ENCODE data around the gene KCP. TPM values are rescaled to one million over a fixed set of nuclear protein-coding genes. Genes with fewer than 3 reads are reported as not detected.

The KCP gene
- polyA plus RNA-seq, 4 donors: 1.6 to 38.8 (median 17.9) TPM

DNA sequence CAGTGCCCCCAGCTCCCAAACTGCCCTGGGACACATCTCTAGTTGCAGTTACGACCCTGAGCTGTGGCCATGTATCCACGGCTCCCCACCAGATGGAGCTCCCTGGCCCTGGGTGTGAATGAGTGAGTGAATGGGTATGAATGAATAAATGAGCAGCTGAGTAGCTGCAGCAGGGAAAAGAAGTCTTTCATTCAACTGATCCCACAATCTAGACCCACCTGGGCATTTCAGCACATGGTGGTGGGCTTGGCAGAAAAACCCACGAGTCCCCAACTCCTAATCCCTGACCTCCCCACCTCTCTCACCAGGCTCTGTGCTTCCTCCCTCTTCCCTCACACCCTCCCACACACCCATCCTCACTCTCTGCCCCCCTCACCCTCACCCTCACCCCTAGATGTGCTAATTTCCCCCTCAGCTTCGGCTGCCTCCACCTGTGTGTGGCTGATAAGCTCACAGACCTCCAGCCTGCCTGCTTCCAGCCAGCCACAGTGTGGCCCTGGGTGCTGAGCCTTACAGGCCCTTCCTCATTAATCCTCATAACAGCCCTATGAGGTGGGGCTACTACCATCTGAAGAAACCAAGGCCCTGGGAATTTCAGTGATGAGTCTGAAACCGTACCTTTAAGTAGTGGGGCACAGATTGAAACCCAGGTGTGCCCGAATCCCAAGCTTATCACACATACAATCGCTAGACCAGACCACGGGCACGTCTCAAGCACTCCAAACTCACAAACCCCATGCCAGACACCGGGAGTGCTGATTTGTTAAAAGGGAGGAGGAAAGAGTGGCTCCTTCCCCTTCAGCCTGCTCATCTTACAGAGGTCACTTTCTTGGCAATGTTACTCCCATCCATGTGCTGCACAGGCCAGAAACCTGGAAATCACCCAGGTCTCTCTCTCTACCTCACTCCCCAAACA is 50.1 kb downstream of the KCP start:
- DNase-seq (ENCODE audit: low read depth in 4 of 4, low spot score in 3 of 4): no peak

DNA sequence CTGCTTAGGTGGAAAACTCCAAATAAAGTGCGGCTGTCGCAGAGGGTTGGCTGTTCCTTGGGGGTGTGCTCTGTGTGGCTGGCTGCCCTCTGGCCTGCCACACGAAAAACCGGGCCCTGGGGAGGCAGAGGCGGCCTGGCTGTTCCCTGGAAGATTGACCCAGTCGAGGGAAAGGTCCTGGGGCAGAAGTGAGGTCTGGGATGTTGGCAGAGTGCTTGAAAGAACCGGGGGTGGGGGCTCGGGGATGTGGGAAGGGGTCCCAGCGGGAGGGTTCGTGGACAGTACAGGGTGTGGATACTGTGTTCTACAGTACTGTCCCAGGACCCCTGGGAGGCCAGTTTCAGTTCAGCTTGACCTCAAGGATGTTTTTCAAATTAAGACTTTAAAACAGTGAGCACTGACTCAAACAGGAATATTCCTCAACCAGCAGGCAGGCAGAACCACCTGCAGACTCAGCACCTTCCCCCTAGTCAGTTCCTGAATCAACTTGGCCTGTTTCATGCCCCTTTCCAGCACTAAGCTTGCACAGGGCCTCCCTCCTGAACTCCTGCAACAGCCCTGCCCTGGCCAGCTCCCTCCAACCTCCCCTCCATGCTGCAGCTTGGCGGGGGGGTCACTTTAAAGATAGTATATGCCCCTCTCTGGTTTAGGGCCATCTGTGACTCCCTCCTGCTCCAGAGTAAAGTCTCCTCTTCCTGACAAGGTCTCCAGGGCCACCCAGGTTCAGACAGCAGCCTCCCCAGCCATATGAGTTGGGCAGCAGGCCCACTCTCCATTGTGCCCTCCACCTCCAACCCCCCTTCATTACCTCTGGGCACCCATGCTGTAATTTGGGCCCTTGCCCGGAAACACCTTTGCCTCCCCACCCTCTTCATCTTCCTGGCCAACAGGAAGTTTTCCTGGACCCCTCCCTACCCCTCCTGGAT is 51.0 kb downstream of the KCP start:
- no peak for DNase-seq (ENCODE audit: low read depth in 4 of 4, low spot score in 3 of 4)

DNA sequence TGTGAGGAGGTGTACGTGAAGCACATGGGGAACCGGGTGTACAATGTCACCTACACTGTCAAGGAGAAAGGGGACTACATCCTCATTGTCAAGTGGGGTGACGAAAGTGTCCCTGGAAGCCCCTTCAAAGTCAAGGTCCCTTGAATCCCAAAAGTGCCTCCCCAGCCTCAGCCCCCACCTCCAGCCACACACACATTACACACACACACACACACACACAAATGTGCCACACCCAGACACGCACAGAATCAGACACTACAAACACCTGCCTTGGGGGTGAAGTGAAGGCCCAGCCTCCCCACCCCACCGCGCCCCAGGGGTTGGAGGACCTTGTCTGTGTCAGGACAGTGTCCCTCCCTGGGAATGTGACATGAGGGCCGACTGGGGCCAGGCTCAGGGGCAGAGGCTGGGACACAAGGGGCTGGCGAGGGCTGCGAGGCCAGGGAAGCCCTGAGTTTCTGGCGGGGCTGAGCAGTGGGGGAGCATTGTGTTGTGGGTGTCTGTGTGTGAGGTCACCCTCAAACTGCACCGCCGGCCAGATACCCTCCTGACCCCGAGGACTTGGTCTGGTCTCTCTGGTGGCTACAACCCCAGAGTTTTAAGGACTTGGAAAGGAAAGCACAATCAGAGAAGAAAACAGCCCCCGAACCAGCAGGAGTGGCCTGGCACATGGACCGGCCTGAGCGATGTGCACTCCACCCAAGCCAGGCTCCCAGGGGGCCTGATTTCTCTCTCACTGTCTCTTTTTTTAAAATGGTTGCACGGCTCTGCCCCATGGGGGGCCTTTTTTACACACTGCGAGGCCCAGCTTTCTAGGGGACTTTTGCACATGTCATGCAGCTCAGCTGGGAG is 51.9 kb downstream of the KCP start:
- DNase-seq (ENCODE audit: low read depth in 4 of 4, low spot score in 3 of 4): no peak

DNA sequence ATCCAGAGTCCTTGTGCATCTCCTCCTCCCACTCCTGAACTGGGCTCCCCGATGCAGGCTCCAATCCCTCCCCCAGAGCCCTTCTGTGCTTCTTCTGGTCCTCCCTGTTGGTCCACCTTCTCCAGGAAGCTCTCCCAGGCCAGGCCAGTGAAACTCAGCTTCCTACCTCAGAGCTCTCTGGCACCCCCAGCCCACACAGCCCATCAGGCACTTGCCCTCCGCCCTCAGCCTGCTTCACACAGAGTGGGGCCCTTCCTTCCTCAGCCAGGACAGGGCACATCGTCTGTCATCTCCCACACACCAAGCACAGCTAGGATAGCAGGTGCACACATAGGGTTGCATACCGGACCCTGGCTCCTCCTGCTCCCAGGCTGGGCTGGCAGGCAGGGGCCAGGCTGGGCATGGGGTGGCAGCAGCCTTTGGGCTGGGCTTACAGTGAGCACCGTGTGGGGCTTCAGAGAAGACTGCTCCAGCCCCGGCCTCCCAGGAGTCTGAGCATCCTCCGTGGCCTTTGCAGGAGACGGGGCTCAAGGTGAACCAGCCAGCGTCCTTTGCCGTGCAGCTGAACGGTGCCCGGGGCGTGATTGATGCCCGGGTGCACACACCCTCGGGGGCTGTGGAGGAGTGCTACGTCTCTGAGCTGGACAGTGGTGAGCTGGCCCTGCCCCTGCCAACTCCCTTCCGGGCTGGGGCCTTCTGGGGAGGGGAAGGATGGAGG is 54.3 kb downstream of the KCP start:
- no peak for DNase-seq (ENCODE audit: low read depth in 4 of 4, low spot score in 3 of 4)

DNA sequence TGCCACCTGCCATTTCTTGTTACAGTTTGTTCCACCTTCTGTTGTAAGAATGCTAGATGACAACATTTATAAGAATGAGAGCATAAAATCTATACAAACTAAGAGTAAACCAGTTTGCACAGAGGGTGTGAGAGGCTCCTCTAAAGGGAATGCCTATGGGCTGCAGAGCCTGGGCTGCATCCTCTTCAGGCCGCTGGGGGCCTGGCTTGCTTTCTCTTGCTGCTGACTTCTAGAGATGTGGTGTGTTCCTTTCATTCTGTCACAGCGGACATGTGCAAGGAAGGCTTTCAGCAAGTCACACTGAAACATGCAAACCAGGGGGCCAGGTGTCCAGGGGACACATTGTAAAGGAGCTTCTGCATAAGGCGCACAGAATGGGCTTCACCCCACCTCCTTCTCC is 55.0 kb downstream of the KCP start:
- no peak for DNase-seq (ENCODE audit: low read depth in 4 of 4, low spot score in 3 of 4)

DNA sequence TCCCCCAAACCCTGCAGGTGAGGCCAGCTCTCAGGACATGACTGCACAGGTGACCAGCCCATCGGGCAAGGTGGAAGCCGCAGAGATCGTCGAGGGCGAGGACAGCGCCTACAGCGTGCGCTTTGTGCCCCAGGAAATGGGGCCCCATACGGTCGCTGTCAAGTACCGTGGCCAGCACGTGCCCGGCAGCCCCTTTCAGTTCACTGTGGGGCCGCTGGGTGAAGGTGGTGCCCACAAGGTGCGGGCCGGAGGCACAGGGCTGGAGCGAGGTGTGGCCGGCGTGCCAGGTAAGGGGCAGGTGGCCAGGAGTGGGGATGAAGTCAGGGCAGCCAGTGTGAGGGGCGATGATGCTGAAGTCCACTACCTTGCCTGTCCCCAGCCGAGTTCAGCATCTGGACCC is 56.1 kb downstream of the KCP start:
- no peak for DNase-seq (ENCODE audit: low read depth in 4 of 4, low spot score in 3 of 4)

DNA sequence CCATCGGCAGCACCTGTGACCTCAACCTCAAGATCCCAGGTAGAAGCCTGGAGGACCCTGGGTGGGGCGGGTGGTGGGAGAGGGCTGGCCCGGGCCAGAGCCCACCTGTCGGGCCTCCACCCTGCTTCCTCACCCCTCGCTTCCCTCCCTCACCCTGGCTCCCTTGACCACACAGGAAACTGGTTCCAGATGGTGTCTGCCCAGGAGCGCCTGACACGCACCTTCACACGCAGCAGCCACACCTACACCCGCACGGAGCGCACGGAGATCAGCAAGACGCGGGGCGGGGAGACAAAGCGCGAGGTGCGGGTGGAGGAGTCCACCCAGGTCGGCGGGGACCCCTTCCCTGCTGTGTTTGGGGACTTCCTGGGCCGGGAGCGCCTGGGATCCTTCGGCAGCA is 56.7 kb downstream of the KCP start:
- DNase-seq (ENCODE audit: low read depth in 4 of 4, low spot score in 3 of 4): no peak

DNA sequence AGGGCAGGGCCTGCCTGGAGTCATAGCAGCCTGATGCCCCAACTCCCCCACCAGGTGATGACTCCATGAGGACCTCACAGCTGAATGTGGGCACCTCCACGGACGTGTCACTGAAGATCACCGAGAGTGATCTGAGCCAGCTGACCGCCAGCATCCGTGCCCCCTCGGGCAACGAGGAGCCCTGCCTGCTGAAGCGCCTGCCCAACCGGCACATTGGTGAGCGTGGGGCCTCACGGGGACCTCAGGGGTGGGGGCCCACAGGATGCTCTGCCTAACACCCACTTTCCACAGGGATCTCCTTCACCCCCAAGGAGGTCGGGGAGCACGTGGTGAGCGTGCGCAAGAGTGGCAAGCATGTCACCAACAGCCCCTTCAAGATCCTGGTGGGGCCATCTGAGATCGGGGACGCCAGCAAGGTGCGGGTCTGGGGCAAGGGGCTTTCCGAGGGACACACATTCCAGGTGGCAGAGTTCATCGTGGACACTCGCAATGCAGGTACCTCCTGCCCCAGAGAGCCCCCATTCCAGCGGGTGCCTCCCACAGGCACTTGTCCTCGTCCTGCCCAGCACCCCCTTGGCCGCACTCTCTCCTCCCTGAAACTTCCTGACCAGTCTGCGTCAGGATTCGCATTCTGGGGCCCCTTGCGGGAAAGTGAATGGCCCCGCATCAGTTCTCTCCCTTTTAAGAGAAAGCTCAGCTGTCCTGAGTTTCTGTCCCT is 57.8 kb downstream of the KCP start:
- no peak for DNase-seq (ENCODE audit: low read depth in 4 of 4, low spot score in 3 of 4)

DNA sequence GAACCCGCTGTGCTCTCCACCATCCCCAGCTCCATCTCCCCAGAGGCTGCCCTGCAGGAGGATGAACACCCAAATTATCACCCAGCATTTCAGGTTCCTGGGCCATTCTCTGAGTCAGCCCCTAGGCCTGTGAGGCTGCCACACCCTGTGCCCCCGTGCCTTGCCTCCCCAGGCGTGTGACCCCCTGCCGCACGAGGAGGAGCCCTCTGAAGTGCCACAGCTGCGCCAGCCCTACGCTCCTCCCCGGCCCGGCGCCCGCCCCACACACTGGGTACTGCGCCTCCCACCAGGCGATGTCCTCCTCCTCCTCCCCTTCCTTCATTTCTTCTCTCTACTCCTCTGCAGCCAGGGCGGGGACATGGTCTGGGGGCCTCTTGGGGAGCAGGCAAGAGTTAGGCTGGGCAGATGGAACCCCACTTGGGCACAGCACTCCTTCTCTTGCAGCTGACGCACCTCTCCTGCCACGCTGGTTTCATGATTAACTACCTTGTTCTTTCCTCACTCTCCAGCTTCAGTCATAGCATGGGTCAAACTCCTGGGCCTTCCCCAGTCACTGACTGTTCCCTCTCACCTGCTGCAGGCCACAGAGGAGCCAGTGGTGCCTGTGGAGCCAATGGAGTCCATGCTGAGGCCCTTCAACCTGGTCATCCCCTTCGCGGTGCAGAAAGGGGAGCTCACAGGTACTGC is 60.6 kb downstream of the KCP start:
- DNase-seq (ENCODE audit: low read depth in 4 of 4, low spot score in 3 of 4): no peak

DNA sequence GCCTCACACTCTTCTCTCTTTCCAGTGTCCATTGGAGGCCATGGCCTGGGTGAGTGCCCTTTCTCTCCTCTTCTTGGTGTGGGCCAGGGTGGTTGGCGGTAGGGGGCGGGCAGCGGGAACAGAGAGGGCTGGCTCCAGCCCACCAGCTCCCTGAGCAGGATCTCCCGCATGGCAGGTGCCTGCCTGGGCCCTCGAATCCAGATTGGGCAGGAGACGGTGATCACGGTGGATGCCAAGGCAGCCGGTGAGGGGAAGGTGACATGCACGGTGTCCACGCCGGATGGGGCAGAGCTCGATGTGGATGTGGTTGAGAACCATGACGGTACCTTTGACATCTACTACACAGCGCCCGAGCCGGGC is 61.4 kb downstream of the KCP start:
- DNase-seq (ENCODE audit: low read depth in 4 of 4, low spot score in 3 of 4): no peak

DNA sequence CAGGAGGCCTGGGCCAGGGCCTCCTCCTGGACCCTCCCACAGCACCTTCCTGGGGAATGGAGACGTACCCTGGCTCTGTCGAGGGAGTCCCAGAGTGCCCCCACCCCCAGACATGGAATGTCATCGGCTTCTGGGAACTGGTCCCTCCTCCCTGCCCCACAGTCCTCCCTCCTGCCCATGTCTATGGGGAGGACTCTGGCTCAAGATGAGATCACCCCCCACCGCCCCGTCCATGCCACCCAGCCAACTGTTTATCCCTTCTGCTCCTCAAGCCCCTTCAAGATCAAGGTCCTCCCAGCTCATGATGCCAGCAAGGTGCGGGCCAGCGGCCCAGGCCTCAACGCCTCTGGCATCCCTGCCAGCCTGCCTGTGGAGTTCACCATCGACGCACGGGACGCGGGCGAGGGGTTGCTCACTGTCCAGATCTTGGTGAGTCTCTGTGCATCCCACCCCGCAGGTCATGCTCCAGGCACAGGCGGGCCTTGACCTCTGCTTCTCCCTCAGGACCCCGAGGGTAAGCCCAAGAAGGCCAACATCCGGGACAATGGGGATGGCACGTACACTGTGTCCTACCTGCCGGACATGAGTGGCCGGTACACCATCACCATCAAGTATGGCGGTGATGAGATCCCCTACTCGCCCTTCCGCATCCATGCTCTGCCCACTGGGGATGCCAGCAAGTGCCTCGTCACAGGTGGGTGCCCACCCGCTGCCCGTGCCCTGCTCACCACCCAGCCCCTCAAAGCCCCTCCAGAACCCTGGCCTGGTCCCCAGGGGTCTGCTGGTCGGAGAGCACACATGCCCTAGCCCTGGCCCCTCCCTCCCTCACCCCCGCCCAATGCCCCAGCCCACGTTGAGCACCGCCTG is 62.0 kb downstream of the KCP start:
- DNase-seq (ENCODE audit: low read depth in 4 of 4, low spot score in 3 of 4): no peak

DNA sequence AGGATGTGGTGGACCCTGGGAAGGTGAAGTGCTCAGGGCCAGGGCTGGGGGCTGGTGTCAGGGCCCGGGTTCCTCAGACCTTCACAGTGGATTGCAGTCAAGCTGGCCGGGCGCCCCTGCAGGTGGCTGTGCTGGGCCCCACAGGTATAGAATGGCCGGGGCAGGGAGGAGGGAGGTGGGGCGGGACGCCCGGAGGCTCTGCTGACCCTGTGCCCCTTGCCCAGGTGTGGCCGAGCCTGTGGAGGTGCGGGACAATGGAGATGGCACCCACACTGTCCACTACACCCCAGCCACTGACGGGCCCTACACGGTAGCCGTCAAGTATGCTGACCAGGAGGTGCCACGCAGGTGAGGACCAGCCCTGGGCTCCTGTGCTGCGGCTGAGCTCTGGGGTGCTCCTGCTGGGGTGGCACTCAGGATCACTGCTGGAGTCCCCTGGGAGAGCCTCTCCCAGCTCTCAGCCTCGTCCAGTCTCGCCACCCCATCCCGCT is 62.7 kb downstream of the KCP start:
- no peak for DNase-seq (ENCODE audit: low read depth in 4 of 4, low spot score in 3 of 4)

DNA sequence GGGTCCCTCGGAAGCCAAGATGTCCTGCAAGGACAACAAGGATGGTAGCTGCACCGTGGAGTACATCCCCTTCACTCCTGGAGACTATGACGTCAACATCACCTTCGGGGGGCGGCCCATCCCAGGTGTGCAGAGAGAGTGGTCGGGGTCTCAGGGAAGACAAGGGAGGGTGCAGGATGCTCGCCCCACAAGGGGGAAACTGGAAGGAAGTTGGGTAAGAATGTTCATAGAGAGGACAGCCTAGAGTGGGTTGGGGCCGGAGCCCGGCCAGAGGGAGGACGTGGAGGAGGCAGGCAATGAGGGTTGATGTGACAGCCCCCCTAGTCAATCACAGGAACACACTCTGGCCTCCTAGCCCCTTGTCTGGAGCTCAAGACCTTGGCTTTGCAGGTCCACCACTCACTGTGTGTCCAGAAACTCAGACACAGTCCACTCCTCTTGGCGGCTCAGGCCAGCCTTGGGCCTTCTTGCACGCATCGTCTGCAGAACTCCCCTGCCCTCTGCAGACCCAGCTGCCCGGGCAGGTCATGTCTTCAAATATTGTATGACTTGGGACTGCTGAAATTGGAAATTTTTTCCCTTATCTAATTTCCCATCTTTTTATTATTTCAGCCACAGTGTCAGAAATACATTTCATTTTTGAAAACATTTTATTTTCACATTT is 63.6 kb downstream of the KCP start:
- no peak for DNase-seq (ENCODE audit: low read depth in 4 of 4, low spot score in 3 of 4)

DNA sequence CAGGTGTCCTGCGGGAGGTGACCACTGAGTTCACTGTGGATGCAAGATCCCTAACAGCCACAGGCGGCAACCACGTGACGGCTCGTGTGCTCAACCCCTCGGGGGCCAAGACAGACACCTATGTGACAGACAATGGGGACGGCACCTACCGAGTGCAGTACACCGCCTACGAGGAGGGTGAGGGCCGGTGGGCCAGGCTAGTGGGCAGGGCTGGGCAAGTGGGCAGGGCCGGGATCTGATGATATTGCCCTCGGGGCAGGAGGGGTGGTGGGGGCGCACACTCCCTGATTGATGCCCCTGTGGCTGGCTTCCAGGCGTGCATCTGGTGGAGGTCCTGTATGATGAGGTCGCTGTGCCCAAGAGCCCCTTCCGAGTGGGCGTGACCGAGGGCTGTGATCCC is 64.5 kb downstream of the KCP start:
- no peak for DNase-seq (ENCODE audit: low read depth in 4 of 4, low spot score in 3 of 4)

DNA sequence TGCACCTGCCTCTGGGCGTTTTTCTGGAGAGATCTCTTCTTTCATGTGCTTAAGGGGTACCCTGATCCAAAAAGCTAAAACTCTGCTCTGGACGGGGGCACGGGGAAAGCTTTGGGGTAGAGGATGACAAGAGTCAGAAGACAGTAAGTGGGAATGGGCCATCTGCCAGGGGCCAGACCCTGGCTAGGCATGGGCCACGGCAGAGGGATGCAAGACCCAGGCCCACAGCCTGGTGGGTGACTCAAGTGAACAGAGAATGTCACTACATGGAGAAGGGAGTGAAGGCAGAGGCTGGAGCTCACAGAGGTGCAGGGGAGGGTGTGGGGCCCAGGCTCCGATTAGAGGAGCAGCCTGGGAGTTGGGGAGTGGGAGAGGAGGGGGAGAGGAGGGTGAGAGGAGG is 65.0 kb downstream of the KCP start:
- no peak for DNase-seq (ENCODE audit: low read depth in 4 of 4, low spot score in 3 of 4)

DNA sequence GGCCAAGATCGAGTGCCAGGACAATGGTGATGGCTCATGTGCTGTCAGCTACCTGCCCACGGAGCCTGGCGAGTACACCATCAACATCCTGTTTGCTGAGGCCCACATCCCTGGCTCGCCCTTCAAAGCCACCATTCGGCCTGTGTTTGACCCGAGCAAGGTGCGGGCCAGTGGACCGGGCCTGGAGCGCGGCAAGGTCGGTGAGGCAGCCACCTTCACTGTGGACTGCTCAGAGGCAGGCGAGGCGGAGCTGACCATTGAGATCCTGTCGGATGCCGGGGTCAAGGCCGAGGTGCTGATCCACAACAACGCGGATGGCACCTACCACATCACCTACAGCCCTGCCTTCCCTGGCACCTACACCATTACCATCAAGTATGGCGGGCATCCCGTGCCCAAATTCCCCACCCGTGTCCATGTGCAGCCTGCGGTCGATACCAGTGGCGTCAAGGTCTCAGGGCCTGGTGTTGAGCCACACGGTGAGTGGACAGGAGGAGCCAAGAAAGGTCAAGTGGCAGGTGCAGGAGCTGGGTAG is 65.7 kb downstream of the KCP start:
- DNase-seq (ENCODE audit: low read depth in 4 of 4, low spot score in 3 of 4): no peak
